K562 (cell line): Measurements from ENCODE around the gene HOXA5. TPM values are rescaled to one million over a fixed set of nuclear protein-coding genes. Genes with fewer than 3 reads are reported as not detected.

Experiments
- ATAC-seq: fragments of 200-7000 bp; cut with Tn5 transposase; 3 replicates; pipeline ENCODE4 v1.9.1; 2020; ENCODE audit warnings: moderate library complexity
- BruUV-seq: library from RNA; stranded (reverse); fragments of 400-500 nt; replicated peaks from 2 replicates; lab custom pipeline; 2021; lab: Mats Ljungman, UMichigan
- CTCF ChIA-PET: fragments of 300-600 bp; formaldehyde crosslinking; extraction: SDS; loops from one replicate; lab custom pipeline; 2021; ENCODE audit warnings: low intra/inter-chr PET ratio; lab: Yijun Ruan, JAX
- POLR2A ChIA-PET: fragments of 300-600, 350-650 bp; sonication (Branson Sonifier 250); formaldehyde crosslinking; extraction: SDS; loops from one replicate; lab custom pipeline; 2021; ENCODE audit warnings: antibody characterized with exemption, inconsistent platforms; lab: Yijun Ruan, JAX
- DNase-seq, 4 experiments: peaks; one replicate each; pipeline versions ENCODE4 v3.0.0 to v3.0.0-alpha.2; 2011 to 2018; ENCODE audit warnings: low spot score in 3 of 4, mixed read lengths in 3 of 4; ENCODE audit errors: extremely low read depth in 1 of 4
- FAIRE-seq: peaks from 2 replicates; lab custom pipeline; 2011; peaks lifted over from hg19 to GRCh38; lab: Jason Lieb, UNC
- H2AFZ ChIP-seq: 2 replicates; pipeline ENCODE4 v1.6.0; 2011; ENCODE audit warnings: low read depth, low read length, control low read depth, inconsistent platforms
- H3K27ac ChIP-seq: fragments of 200-600 bp; 3 replicates; pipeline ENCODE4 v1.8.0; 2011; ENCODE audit warnings: low read depth, mild to moderate bottlenecking, control low read depth, inconsistent platforms, low read length, moderate library complexity, mixed read lengths; ENCODE audit errors: extremely low read depth
- H3K27me3 ChIP-seq, 2 experiments: fragments of 300-600 bp in 1 of 2; 2 replicates in 1 of 2; 3 replicates in 1 of 2; pipeline versions ENCODE4 v1.6.0 to v1.8.0; 2011; ENCODE audit warnings: inconsistent platforms in 2 of 2, low read length in 2 of 2, mild to moderate bottlenecking in 1 of 2, mixed read lengths in 1 of 2, moderate library complexity in 1 of 2; ENCODE audit not compliant: control insufficient read depth in 2 of 2, insufficient read depth in 2 of 2
- H3K36me3 ChIP-seq: fragments of 300-600 bp; 3 replicates; pipeline ENCODE4 v1.8.0; 2011; ENCODE audit warnings: mild to moderate bottlenecking, low read length, inconsistent platforms; ENCODE audit not compliant: control insufficient read depth, insufficient read depth
- H3K4me1 ChIP-seq, 2 experiments: fragments of 200-600 bp in 1 of 2; replicated peaks in 1 of 2; 2 replicates in 1 of 2; 3 replicates in 1 of 2; pipeline versions ENCODE4 v1.5.1 to v1.8.0; 2011; ENCODE audit warnings: inconsistent platforms in 2 of 2, low read length in 2 of 2, mild to moderate bottlenecking in 1 of 2, mixed read lengths in 1 of 2, moderate library complexity in 1 of 2; ENCODE audit not compliant: control insufficient read depth in 2 of 2, insufficient read depth in 2 of 2
- H3K4me2 ChIP-seq: 2 replicates; pipeline ENCODE4 v1.6.1; 2011; ENCODE audit warnings: low read length, control low read depth, inconsistent platforms, mixed read lengths; ENCODE audit not compliant: insufficient read depth
- H3K4me3 ChIP-seq: fragments of 200-600 bp; sonication (generic), shearing (Covaris generic); 2 replicates; pipeline ENCODE4 v1.5.1; 2016; ENCODE audit warnings: control low read depth, inconsistent platforms
- H3K79me2 ChIP-seq: fragments of 200-600 bp; 3 replicates; pipeline ENCODE4 v1.8.0; 2011; ENCODE audit warnings: low read length, inconsistent platforms; ENCODE audit not compliant: control insufficient read depth, insufficient read depth
- H3K9ac ChIP-seq, 2 experiments: 2 replicates each; pipeline versions ENCODE4 v1.6.0 to v1.6.1; 2011; ENCODE audit warnings: low read depth in 2 of 2, low read length in 2 of 2, control low read depth in 1 of 2, inconsistent platforms in 1 of 2, mild to moderate bottlenecking in 1 of 2, mixed read lengths in 1 of 2; ENCODE audit not compliant: insufficient read depth in 1 of 2
- H3K9me1 ChIP-seq: one replicate; pipeline ENCODE4 v1.6.0; 2011; ENCODE audit warnings: inconsistent platforms, mild to moderate bottlenecking, low read length, moderate library complexity; ENCODE audit not compliant: control insufficient read depth, insufficient read depth
- H3K9me3 ChIP-seq: replicated peaks from 2 replicates; pipeline ENCODE4 v1.5.1; 2011; ENCODE audit warnings: low read depth, low read length, inconsistent platforms; ENCODE audit not compliant: control insufficient read depth, insufficient read depth
- H4K20me1 ChIP-seq: replicated peaks from 2 replicates; pipeline ENCODE4 v1.6.1; 2011; ENCODE audit warnings: low read length, inconsistent platforms, mixed read lengths; ENCODE audit not compliant: control insufficient read depth, insufficient read depth
- CHD2 ChIP-seq: IDR thresholded peaks from 2 replicates; pipeline ENCODE4 v1.6.1; 2011; ENCODE audit warnings: low read depth, low read length
- ELK3 ChIP-seq: fragments of 450-650 bp; formaldehyde crosslinking; IDR thresholded peaks from 2 replicates; pipeline ENCODE4 v1.4.0; 2020; ENCODE audit warnings: mild to moderate bottlenecking
- HNRNPUL1 ChIP-seq: fragments of 200-400 bp; formaldehyde crosslinking; IDR thresholded peaks from 2 replicates; pipeline ENCODE4 v1.6.1; 2017; ENCODE audit warnings: low read length
- KLF10 ChIP-seq: fragments of 250-450 bp; sonication (Bioruptor Pico); IDR thresholded peaks from 2 replicates; pipeline ENCODE4 v1.6.1; 2021; ENCODE audit warnings: matching md5 sums
- MAZ ChIP-seq, 2 experiments: fragments of 450-650 bp in 1 of 2; sonication (generic) in 1 of 2; formaldehyde crosslinking; IDR thresholded peaks in 1 of 2; conservative IDR thresholded peaks in 1 of 2; 2 replicates each; pipeline versions ENCODE4 v1.4.0 to v1.5.0; 2020; ENCODE audit warnings: mild to moderate bottlenecking in 1 of 2, missing genetic modification reagents in 1 of 2
- NFE2 ChIP-seq: IDR thresholded peaks from 2 replicates; pipeline ENCODE4 v1.6.1; 2014; ENCODE audit warnings: antibody characterized with exemption, low read depth
- NR0B1 ChIP-seq: fragments of 450-650 bp; IDR thresholded peaks from one replicate; pipeline ENCODE4 v1.6.1; 2018; ENCODE audit warnings: mild to moderate bottlenecking, moderate library complexity; ENCODE audit not compliant: partially characterized antibody
- RBM17 ChIP-seq: fragments of 200-400 bp; formaldehyde crosslinking; IDR thresholded peaks from 2 replicates; pipeline ENCODE4 v1.6.1; 2017; ENCODE audit warnings: low read depth, mild to moderate bottlenecking, low read length, borderline replicate concordance
- SREBF1 ChIP-seq: fragments of 150-350 bp; IDR thresholded peaks from 2 replicates; pipeline ENCODE4 v1.6.1; 2014; ENCODE audit warnings: antibody characterized with exemption, low read depth, low read length, borderline replicate concordance
- SRSF3 ChIP-seq: fragments of 200-400 bp; formaldehyde crosslinking; IDR thresholded peaks from 2 replicates; pipeline ENCODE4 v1.6.1; 2016; ENCODE audit warnings: mild to moderate bottlenecking, low read length, moderate library complexity; ENCODE audit not compliant: insufficient read depth
- YY1 ChIP-seq, 3 experiments: IDR thresholded peaks; 2 replicates each; pipeline ENCODE4 v1.6.1; 2011; ENCODE audit warnings: low read length in 2 of 3, mild to moderate bottlenecking in 2 of 3, moderate library complexity in 2 of 3, borderline replicate concordance in 1 of 3, control low read depth in 1 of 3, low read depth in 1 of 3; ENCODE audit not compliant: insufficient read depth in 3 of 3, insufficient replicate concordance in 2 of 3, control insufficient read depth in 1 of 3, insufficient read length in 1 of 3; ENCODE audit errors: extremely low read depth in 1 of 3
- ZBTB7A ChIP-seq: IDR thresholded peaks from 2 replicates; pipeline ENCODE4 v1.6.1; 2011; ENCODE audit warnings: low read depth, mild to moderate bottlenecking, low read length, moderate library complexity, borderline replicate concordance; ENCODE audit not compliant: control insufficient read depth
- ZNF347 ChIP-seq: fragments of 450-650 bp; formaldehyde crosslinking; IDR thresholded peaks from 2 replicates; pipeline ENCODE4 v1.4.0; 2020; ENCODE audit warnings: low read depth, mild to moderate bottlenecking, moderate library complexity
- ZNF668 ChIP-seq: fragments of 250-450 bp; sonication (Bioruptor Pico); IDR thresholded peaks from 2 replicates; pipeline ENCODE4 v1.8.0; 2022; ENCODE audit warnings: mild to moderate bottlenecking, inconsistent platforms
- WGBS: fragments of 100-300 bp; shearing (Covaris generic); methylation state at CpG from one replicate; pipeline ENCODE4 v1.1.6; 2016; ENCODE audit warnings: low coverage, mixed read lengths; ENCODE audit not compliant: insufficient coverage; ENCODE audit errors: missing lambda C conversion rate; 5-methylcytosine and 5-hydroxymethylcytosine counted together
- in situ Hi-C: fragments of 300-500 bp; cut with MboI; formaldehyde crosslinking; loops from 4 replicates; pipeline ENCODE4 v1.15.0; 2018; ENCODE audit warnings: inconsistent platforms, mixed read lengths
- intact Hi-C: fragments of 100-400 bp; cut with micrococcal nuclease; formaldehyde crosslinking; loops from 2 replicates; pipeline ENCODE4 v1.14.2; 2022
- polyA plus RNA-seq, 8 experiments: library from polyadenylated mRNA; depleted of rRNA in 4 of 8; stranded (reverse) in 5 of 8; unstranded in 3 of 8; fragments of >200 nt; fragmentation: Nextera tagmentation in 2 of 8; fragmentation: Illumina TruSeq in 1 of 8; extraction: Ambion mirVana in 2 of 8; extraction: Trizol in 1 of 8; gene quantifications; 2 replicates each; pipeline versions ENCODE4 v1.2.1 to v1.2.3, GENCODE V29; 2011 to 2014; ENCODE audit warnings: inconsistent platforms in 1 of 8, missing spikeins in 1 of 8
- total RNA-seq, 7 experiments: library from RNA; depleted of rRNA in 6 of 7; stranded (reverse); fragments of >200 nt in 6 of 7; fragmentation: Illumina TruSeq in 2 of 7; extraction: Trizol in 2 of 7; gene quantifications; 2 replicates each; pipeline versions ENCODE4 v1.2.1 to v1.2.3, GENCODE V29; 2011 to 2021; ENCODE audit warnings: low replicate concordance in 1 of 7

Gene HOXA5
- total and polyA plus RNA-seq, 9 of the 15 experiments (the other 6 are each of a cell fraction or from before 2014, with no cell fraction given): 0.13 TPM; not detected in 8

DNA sequence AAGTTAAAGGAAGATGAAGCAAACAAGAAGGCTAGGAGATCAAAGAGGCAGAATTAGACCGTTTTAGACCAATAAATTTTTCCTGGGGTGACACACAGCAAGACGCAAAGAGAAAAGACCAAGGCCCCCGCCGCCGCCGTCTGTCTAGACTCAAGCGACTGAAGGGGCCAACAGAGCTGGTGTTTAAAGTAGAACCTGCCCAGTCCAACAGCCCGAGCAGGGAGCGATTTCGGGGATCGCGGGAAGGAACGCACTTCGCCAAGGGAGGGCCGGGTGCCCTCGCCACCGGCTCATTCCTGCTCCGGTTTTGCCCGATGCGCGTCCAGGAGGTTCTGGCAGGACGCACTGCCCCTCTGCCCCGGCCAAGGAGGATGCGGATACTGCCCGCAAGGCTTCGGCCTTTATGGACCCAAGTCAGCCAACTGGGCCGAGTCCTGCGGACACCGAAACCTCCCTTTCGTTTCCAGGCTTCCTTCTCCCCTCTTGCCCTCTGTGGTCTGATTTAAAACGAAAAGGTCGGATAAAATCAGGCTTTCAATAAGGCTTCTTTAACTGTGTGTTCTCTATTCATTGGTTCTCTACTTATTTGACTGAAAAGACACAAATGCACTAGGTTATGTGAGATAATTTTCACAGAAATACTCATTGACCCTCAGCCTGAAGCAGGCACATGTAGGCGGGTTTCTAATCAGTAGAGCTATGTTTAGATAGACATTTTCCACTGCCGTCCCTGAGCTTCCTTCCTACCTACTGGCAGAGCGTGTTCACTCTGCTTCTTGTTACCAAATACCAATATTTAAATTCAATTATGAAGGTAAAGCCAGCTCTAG is 15.2 kb upstream of the HOXA5 start:
- ChIA-PET POLR2A (interaction anchor here (0.6 kb wide), 1 partner anchor 464 kb away, joined by 3 read pairs; no protein-coding TSS in a partner anchor), CTCF (no interaction called here)
- Histone ChIP-seq H3K27me3 (peaks cover 10 to 76% of the 10 kb centered on the region in 2 experiments; a peak in 4 of 5 replicates), H3K27ac (no peak overlapping the region), H2AFZ (no peak overlapping the region), H3K9me1 (no peaks in the 10 kb centered on the region), H3K9ac (no peak overlapping the region), H4K20me1 (no peaks in the 10 kb centered on the region), H3K36me3 (no peaks in the 10 kb centered on the region), H3K79me2 (no peaks in the 10 kb centered on the region), H3K9me3 (no peaks in the 10 kb centered on the region), H3K4me3 (no peak overlapping the region), H3K4me1 (peaks cover 0 to 16% of the 10 kb centered on the region in 2 experiments; a peak in 2 of 5 replicates), H3K4me2 (no peak overlapping the region)
- intact Hi-C loops (no loop called here), in situ Hi-C loops (loop anchor here (25.0 kb wide), 3 partner anchors 646 to 1271 kb away; no protein-coding TSS in a partner anchor)
- DNase-seq (no peak), FAIRE-seq (no peak), ATAC-seq (no peak)
- BruUV-seq: no TSS peak
- WGBS: 32% methylated on average over 32 of the region's 35 CpGs
- TF ChIP-seq YY1 (IDR thresholded peaks at IDR 0.05; ENCODE audit: borderline replicate concordance in 1 of 3, control insufficient read depth in 1 of 3, extremely low read depth in 1 of 3, insufficient read depth in 3 of 3, insufficient read length in 1 of 3, insufficient replicate concordance in 2 of 3, low read depth in 1 of 3, low read length in 2 of 3): no peak
- TF ChIP-seq HNRNPUL1: no peak
- TF ChIP-seq RBM17: no peak
- TF ChIP-seq KLF10: no peak
- no peak for TF ChIP-seq SRSF3
- TF ChIP-seq ZBTB7A: no peak
- TF ChIP-seq SREBF1: no peak
- TF ChIP-seq ZNF347 (CRISPR knock-in tag): no peak
- TF ChIP-seq MAZ (CRISPR knock-in tag; conservative IDR thresholded peaks at IDR 0.05 in 1 of 2, IDR thresholded peaks at IDR 0.05 in 1 of 2): no peak
- no peak for TF ChIP-seq NFE2
- TF ChIP-seq ELK3: no peak
- no peak for TF ChIP-seq NR0B1
- TF ChIP-seq ZNF668 (CRISPR knock-in tag): no peak
- no peak for TF ChIP-seq CHD2
